WI38 (cell line): Measurements from ENCODE around the gene PHAF1.

ENCODE experiments used
- H3K4me3 ChIP-seq: 2 replicates; pipeline ENCODE4 v1.5.1; 2011; ENCODE audit warnings: low read depth, mild to moderate bottlenecking, control low read depth, low read length
- TF ChIP-seq, protein P1 (sequence below): IDR thresholded peaks from 2 replicates; pipeline ENCODE4 v1.5.1; 2012; ENCODE audit warnings: low read depth, mild to moderate bottlenecking, control low read depth, low read length

The PHAF1 gene

DNA sequence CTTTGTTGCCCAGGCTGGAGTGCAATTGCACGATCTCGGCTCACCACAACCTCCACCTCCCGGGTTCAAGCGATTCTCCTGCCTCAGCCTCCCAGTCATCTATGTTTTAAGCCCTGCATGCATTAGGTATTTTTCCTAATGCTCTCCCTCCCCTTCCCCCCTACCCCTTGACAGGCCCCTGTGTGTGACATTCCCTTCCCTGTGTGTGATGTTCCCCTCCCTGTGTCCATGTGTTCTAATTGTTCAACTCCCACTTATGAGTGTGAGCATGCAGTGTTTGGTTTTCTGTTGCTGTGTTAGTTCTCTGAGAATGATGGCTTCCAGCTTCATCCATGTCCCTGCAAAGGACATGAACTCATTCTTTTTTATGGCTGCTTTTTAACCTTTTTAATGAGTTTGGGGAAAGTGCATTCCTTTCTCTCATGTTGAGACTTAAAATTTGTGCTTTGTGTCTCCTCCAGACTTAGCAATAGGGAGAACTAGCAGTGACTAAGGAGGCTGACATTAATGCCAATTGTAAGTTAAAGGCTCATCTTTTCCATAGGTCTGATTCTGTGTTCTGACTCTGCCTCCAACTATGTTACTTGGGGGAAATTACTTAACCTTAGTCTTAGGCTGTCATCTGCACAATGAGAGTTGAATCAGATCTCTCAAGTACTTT, 17.7 kb upstream of the PHAF1 start:
- TF ChIP-seq, protein P1, sequence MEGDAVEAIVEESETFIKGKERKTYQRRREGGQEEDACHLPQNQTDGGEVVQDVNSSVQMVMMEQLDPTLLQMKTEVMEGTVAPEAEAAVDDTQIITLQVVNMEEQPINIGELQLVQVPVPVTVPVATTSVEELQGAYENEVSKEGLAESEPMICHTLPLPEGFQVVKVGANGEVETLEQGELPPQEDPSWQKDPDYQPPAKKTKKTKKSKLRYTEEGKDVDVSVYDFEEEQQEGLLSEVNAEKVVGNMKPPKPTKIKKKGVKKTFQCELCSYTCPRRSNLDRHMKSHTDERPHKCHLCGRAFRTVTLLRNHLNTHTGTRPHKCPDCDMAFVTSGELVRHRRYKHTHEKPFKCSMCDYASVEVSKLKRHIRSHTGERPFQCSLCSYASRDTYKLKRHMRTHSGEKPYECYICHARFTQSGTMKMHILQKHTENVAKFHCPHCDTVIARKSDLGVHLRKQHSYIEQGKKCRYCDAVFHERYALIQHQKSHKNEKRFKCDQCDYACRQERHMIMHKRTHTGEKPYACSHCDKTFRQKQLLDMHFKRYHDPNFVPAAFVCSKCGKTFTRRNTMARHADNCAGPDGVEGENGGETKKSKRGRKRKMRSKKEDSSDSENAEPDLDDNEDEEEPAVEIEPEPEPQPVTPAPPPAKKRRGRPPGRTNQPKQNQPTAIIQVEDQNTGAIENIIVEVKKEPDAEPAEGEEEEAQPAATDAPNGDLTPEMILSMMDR, result no peak
- H3K4me3 ChIP-seq, result no peak overlapping the region

DNA sequence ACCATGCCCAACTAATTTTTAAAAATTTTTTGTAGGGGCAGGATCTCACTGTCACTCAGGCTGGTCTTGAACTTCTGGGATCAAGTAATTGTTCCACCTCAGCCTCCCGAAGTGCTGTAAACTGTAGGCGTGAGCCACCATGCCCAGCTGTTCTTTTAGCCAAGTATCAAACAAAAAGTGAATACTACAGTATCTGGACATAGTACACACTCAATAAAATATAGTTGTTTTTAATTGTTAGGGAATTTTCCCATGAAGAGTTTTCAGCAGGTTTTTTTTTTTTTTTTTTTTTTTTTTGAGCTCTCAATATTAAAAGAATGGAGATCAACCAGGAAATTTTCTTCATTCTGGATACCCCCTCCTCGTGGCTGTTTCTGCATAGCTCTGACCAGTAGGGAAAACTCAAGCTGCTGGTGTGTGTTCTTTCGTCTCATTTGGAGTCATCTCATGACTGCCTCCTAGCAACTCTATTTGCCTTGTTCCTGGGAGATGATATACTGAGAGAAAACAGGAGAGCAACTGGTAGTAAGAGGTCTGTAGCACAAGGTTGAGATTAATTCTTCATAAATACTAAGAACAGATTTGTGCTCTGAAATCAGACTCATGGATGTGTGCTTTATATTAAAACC, 16.5 kb upstream of the PHAF1 start:
- TF ChIP-seq, protein P1, result no peak
- no peak overlapping the region for H3K4me3 ChIP-seq

DNA sequence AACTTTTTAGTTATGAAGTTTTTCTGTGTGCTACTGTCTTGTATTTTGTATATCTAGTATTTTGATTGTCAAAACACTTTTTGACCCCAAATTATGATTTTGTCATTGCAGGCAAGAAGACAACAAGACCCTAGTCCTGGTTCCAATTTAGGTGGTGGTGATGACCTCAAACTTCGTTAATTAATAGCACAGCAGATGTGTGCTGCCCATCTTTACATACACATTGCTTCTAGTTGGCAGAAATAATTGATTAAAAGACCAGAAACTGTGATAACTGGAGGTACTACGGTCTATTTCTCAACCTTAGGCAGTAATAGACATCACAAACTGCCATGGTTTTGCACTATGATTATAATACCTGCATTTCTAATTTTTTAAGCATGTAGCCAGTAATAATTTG, 11.1 kb upstream of the PHAF1 start:
- no peak overlapping the region for H3K4me3 ChIP-seq
- TF ChIP-seq, protein P1, result no peak

DNA sequence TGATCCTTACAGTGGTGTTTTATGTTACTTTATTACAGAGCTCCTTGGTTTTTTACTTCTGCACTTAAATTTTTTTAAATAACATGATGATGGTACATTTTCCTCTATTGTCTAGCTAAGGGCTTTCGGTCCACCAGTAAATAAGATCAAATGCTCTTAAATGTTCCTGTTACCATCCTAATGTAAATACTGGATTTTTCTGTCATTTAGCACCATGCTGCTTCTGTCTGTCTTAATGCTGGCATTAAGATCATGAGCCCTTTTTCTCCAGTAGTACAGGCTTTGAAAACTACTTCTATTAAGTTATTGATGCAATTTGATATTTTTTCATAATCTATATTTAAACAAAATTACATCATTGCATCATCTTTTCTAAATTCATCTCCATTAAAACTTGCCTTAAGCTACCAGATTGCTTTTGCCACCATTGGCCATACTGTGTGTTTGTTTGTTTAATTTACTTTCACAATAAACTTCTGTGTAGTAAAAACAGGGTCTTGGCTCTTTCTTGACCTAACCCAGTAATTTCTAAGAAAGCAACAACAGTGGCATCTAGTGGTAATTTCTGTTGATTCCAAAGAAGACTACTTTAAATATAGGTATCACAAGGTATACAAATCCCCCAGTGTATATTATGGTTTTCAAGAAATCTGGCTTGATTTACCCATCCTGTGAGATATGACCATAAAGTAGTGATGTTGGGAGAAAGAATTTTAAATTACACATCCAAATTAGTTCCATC, 9.0 kb upstream of the PHAF1 start:
- H3K4me3 ChIP-seq, result no peak overlapping the region
- TF ChIP-seq, protein P1, result no peak; the same call in 1 of the 2 replicates

DNA sequence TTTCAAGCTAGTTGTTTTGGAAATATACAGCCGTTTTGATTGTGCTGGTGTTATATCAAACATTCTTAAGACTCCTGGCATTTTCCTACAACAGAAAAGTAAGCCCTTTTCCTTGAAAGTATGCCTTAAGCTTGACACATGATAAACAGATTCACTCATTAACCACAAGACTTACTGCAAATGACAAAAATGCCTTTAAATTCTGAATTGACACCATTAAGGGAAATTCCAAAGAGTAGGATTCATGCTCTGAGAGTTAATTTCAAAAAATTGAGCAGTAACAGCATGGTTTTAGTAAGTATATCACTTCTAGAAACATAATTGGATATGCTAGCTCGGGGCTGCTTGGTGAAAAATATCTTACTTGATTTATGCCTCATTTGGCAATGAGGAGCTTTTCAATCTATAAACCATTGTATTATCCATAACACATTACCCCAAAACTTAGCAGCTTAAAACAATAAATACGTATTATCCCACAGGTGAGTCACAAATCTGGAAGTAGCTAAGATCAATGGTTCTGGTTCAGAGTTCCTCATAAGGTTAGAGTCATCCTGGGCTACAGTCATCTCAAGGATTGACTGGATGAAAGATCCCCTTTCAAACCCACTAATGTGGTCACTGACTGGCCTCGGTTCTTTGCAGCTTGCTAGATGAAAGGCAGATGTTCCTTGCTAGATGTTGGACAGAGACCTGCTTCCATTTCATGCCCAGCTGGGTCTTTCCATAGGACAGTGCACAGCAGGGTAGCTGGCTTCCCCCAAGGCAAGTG, 8.2 kb upstream of the PHAF1 start:
- no peak overlapping the region for H3K4me3 ChIP-seq
- TF ChIP-seq, protein P1, result no peak

DNA sequence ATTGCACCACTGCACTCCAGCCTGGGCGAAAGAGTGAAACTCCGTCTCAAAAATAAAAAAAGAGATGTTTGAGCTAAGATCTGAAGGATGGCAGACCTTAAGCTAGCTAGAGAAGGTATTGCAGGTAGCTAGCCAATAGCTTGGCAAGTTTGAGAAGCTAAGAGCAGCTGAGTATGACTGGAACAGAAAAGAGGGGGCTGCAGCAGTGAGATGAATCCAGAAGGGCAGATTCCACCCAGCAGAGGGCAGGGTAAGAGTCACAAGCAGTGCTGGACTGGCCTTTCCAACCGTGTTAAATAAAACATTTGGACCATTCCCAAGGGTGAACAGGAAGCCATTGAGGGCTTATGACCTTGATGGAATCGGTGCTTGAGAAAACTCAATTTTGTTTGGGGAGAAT, 5.7 kb upstream of the PHAF1 start:
- H3K4me3 ChIP-seq, result no peak overlapping the region
- TF ChIP-seq, protein P1, result no peak
